Endothelial cell of umbilical vein (primary cell): ENCODE results near the gene PPP2CA. TPM values are rescaled to one million over a fixed set of nuclear protein-coding genes. Genes with fewer than 3 reads are reported as not detected.

Source experiments
- BruUV-seq: library from RNA; stranded (reverse); fragments of 400-500 nt; replicated peaks from 2 replicates; lab custom pipeline; 2021; lab: Mats Ljungman, UMichigan
- CTCF ChIA-PET: fragments of 300-600, 350-600 bp; sonication (Branson Sonifier 250); formaldehyde crosslinking; loops from one replicate; lab custom pipeline; 2021; ENCODE audit warnings: antibody characterized with exemption, inconsistent platforms; lab: Charles Lee
- POLR2A ChIA-PET: fragments of 300-600, 350-600 bp; sonication (Branson Sonifier 250); formaldehyde crosslinking; loops from one replicate; lab custom pipeline; 2021; ENCODE audit warnings: antibody characterized with exemption, inconsistent platforms; lab: Charles Lee
- DNase-seq: peaks from one replicate; pipeline ENCODE4 v3.0.0-alpha.2; 2011; ENCODE audit warnings: low read depth, low spot score
- FAIRE-seq: peaks from 2 replicates; lab custom pipeline; 2011; peaks lifted over from hg19 to GRCh38; lab: Jason Lieb, UNC
- H2AFZ ChIP-seq: 2 replicates; pipeline ENCODE4 v1.6.0; 2012; ENCODE audit warnings: low read depth, low read length, control low read depth, inconsistent platforms
- H3K27ac ChIP-seq: 2 replicates; pipeline ENCODE4 v1.5.1; 2011; ENCODE audit warnings: low read depth, mild to moderate bottlenecking, control low read depth, low read length, moderate library complexity; ENCODE audit not compliant: insufficient read depth
- H3K27me3 ChIP-seq, 2 experiments: 2 replicates each; pipeline versions ENCODE4 v1.6.0 to v1.6.1; 2011; ENCODE audit warnings: low read length in 2 of 2, mixed read lengths in 1 of 2; ENCODE audit not compliant: control insufficient read depth in 2 of 2, insufficient read depth in 2 of 2
- H3K36me3 ChIP-seq, 2 experiments: 2 replicates in 1 of 2; 3 replicates in 1 of 2; pipeline ENCODE4 v1.5.1; 2011; ENCODE audit warnings: low read length in 2 of 2, mild to moderate bottlenecking in 1 of 2, moderate library complexity in 1 of 2; ENCODE audit not compliant: control insufficient read depth in 2 of 2, insufficient read depth in 2 of 2; ENCODE audit errors: extremely low read depth in 1 of 2
- H3K4me1 ChIP-seq: 3 replicates; pipeline ENCODE4 v1.5.1; 2011; ENCODE audit warnings: mild to moderate bottlenecking, low read length; ENCODE audit not compliant: control insufficient read depth, insufficient read depth; ENCODE audit errors: extremely low read depth
- H3K4me2 ChIP-seq: 2 replicates; pipeline ENCODE4 v1.6.1; 2011; ENCODE audit warnings: low read length, control low read depth, mixed read lengths; ENCODE audit not compliant: insufficient read depth
- H3K4me3 ChIP-seq, 3 experiments: fragments of 200-600 bp in 1 of 3; sonication (generic), shearing (Covaris generic) in 1 of 3; replicated peaks in 1 of 3; 2 replicates each; pipeline ENCODE4 v1.5.1; 2011 to 2016; ENCODE audit warnings: control low read depth in 3 of 3, low read length in 3 of 3, mild to moderate bottlenecking in 2 of 3, inconsistent platforms in 1 of 3, low read depth in 1 of 3, moderate library complexity in 1 of 3; ENCODE audit not compliant: insufficient read depth in 1 of 3
- H3K79me2 ChIP-seq: 2 replicates; pipeline ENCODE4 v1.6.0; 2012; ENCODE audit warnings: low read length, inconsistent platforms; ENCODE audit not compliant: control insufficient read depth, insufficient read depth
- H3K9ac ChIP-seq: replicated peaks from 2 replicates; pipeline ENCODE3; 2011; ENCODE audit warnings: low read length, control low read depth; ENCODE audit not compliant: insufficient read depth; ENCODE audit errors: extremely low read depth
- H3K9me1 ChIP-seq: replicated peaks from 3 replicates; pipeline ENCODE4 v1.6.0; 2011; ENCODE audit warnings: mild to moderate bottlenecking, low read length; ENCODE audit not compliant: control insufficient read depth, insufficient read depth; ENCODE audit errors: extremely low read depth
- H3K9me3 ChIP-seq: replicated peaks from 2 replicates; pipeline ENCODE4 v1.5.1; 2012; ENCODE audit warnings: low read length, inconsistent platforms; ENCODE audit not compliant: control insufficient read depth, insufficient read depth
- H4K20me1 ChIP-seq: replicated peaks from 2 replicates; pipeline ENCODE3; 2011; ENCODE audit warnings: mild to moderate bottlenecking, low read length; ENCODE audit not compliant: control insufficient read depth, insufficient read depth; ENCODE audit errors: extremely low read depth
- CTCF ChIP-seq, 2 donors: IDR thresholded peaks; 1 replicate in 1 of 2; 2 replicates in 1 of 2; pipeline ENCODE4 v1.5.1; 2011; ENCODE audit warnings: low read length in 2 of 2, mild to moderate bottlenecking in 2 of 2, moderate library complexity in 2 of 2, control low read depth in 1 of 2, inconsistent platforms in 1 of 2, low read depth in 1 of 2; ENCODE audit not compliant: insufficient read depth in 1 of 2; ENCODE audit errors: extremely low read depth in 1 of 2
- EZH2 ChIP-seq: IDR thresholded peaks from 2 replicates; pipeline ENCODE4 v1.6.1; 2012; ENCODE audit warnings: borderline replicate concordance, low read depth, mild to moderate bottlenecking, moderate library complexity, low read length, inconsistent platforms; ENCODE audit not compliant: severe bottlenecking
- FOS ChIP-seq: IDR thresholded peaks from 2 replicates; pipeline ENCODE4 v1.6.1; 2011; ENCODE audit warnings: mild to moderate bottlenecking, low read length, moderate library complexity, borderline replicate concordance; ENCODE audit not compliant: insufficient read depth
- GATA2 ChIP-seq: IDR thresholded peaks from 2 replicates; pipeline ENCODE4 v1.7.0; 2011; ENCODE audit warnings: low read depth, mild to moderate bottlenecking, moderate library complexity, mixed read lengths, low read length; ENCODE audit not compliant: insufficient read length, insufficient read depth
- JUN ChIP-seq: IDR thresholded peaks from 2 replicates; pipeline ENCODE4 v1.6.1; 2011; ENCODE audit warnings: borderline replicate concordance, low read depth; ENCODE audit not compliant: insufficient read length, insufficient read depth
- MYC ChIP-seq: IDR thresholded peaks from one replicate; pipeline ENCODE4 v1.6.1; 2011; ENCODE audit warnings: mild to moderate bottlenecking, low read depth, low read length
- POLR2A ChIP-seq: IDR thresholded peaks from 2 replicates; pipeline ENCODE4 v1.6.1; 2012; ENCODE audit warnings: low read depth, mild to moderate bottlenecking, control low read depth, low read length
- POLR2AphosphoS5 ChIP-seq: IDR thresholded peaks from 2 replicates; pipeline ENCODE4 v1.6.1; 2012; ENCODE audit warnings: low read depth, mild to moderate bottlenecking, control low read depth, low read length, moderate library complexity; ENCODE audit not compliant: insufficient read depth
- dilution Hi-C: fragments of 300-500 bp; cut with MboI; formaldehyde crosslinking; loops from one replicate; pipeline ENCODE4 v1.15.0; 2019; ENCODE audit warnings: low sequenced_read_pairs; ENCODE audit not compliant: extremely low pct_ligation_motif_present
- intact Hi-C: fragments of 100-400 bp; cut with micrococcal nuclease; formaldehyde crosslinking; loops from one replicate; pipeline ENCODE4 v1.10.0; 2022
- polyA plus RNA-seq, 4 experiments: library from polyadenylated mRNA; depleted of rRNA in 3 of 4; stranded (reverse) in 3 of 4; unstranded in 1 of 4; fragments of >200 nt; gene quantifications; 2 replicates each; pipeline versions ENCODE4 v1.2.1 to v1.2.3, GENCODE V29; 2011 to 2012; ENCODE audit warnings: missing spikeins in 1 of 4
- total RNA-seq: library from RNA; stranded (reverse); gene quantifications from 2 replicates; pipeline ENCODE4 v1.2.3, GENCODE V29; 2021
- TF ChIP-seq, protein P1 (sequence below): IDR thresholded peaks from 2 replicates; pipeline ENCODE4 v1.6.1; 2011; ENCODE audit not compliant: insufficient read depth, insufficient read length

The PPP2CA gene
- total and polyA plus RNA-seq, 2 donors (not counting 3 experiments of a cell fraction or from before 2014, with no cell fraction given) = 107 to 183 TPM

GRCh38 chr5:134248256-134248655 lies 22.4 kb upstream of the PPP2CA start:
- H3K36me3 ChIP-seq = no peaks in the 10 kb centered on the region
- H3K9me1 ChIP-seq = no peaks in the 10 kb centered on the region
- no peak overlapping the region for H2AFZ ChIP-seq
- H3K4me1 ChIP-seq = peaks cover 9% of the 10 kb centered on the region
- H3K4me2 ChIP-seq = no peak overlapping the region
- H3K4me3 ChIP-seq = no peak overlapping the region
- no peaks in the 10 kb centered on the region for H3K27me3 ChIP-seq
- CTCF ChIA-PET = interaction anchor here (0.8 to 1.6 kb wide), 7 partner anchors 11 to 65 kb away, joined by 3 to 5 read pairs (median 4); no protein-coding TSS in a partner anchor
- no peak overlapping the region for H3K27ac ChIP-seq
- no TSS peak for BruUV-seq
- intact Hi-C loops (no loop called here), dilution Hi-C loops (no loop called here)
- POLR2A ChIA-PET = no interaction called here
- no peaks in the 10 kb centered on the region for H3K79me2 ChIP-seq
- no peak overlapping the region for H3K9ac ChIP-seq
- no peak for TF ChIP-seq FOS
- no peak for TF ChIP-seq GATA2
- no peak for TF ChIP-seq EZH2
- TF ChIP-seq POLR2A = no peak
- no peak for TF ChIP-seq MYC
- no peak for TF ChIP-seq CTCF (IDR thresholded peaks at IDR 0.05; ENCODE audit: extremely low read depth in 1 of 2, insufficient read depth in 1 of 2, low read depth in 1 of 2, low read length in 2 of 2)
- TF ChIP-seq, protein P1, sequence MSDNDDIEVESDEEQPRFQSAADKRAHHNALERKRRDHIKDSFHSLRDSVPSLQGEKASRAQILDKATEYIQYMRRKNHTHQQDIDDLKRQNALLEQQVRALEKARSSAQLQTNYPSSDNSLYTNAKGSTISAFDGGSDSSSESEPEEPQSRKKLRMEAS = no peak
- TF ChIP-seq POLR2AphosphoS5 = no peak
- no peak for TF ChIP-seq JUN
- H3K9me3 ChIP-seq = no peaks in the 10 kb centered on the region
- FAIRE-seq (no peak), DNase-seq (no peak)
- H4K20me1 ChIP-seq = no peaks in the 10 kb centered on the region
